Spleen (tissue), 7 donors: ENCODE results near the gene TRERF1.

Experiments
- POLR2A ChIP-seq, 3 donors: fragments of 450-650 bp; IDR thresholded peaks; one replicate each; pipeline ENCODE4 v1.5.1; 2017; ENCODE audit warnings: antibody characterized with exemption in 3 of 3, mild to moderate bottlenecking in 1 of 3
- TF ChIP-seq, protein P1 (sequence below), 11 experiments: fragments of 200-600 bp in 7 of 11; fragments of 450-650 bp in 4 of 11; sonication (generic) in 4 of 11; IDR thresholded peaks in 8 of 11; conservative IDR thresholded peaks in 3 of 11; 1 replicate in 7 of 11; 2 replicates in 4 of 11; pipeline versions ENCODE4 v1.4.0 to v1.8.0; 2016 to 2021; ENCODE audit warnings: antibody characterized with exemption in 11 of 11, inconsistent platforms in 4 of 11, mild to moderate bottlenecking in 1 of 11
- donor health status: DM: no; HTN: no; CAD: no; lungs with moderate emphysema.
- donor health status: DM: no; HTN: no; CAD: no.
- donor health status: DM: no; HTN: no; CAD: no.

DNA sequence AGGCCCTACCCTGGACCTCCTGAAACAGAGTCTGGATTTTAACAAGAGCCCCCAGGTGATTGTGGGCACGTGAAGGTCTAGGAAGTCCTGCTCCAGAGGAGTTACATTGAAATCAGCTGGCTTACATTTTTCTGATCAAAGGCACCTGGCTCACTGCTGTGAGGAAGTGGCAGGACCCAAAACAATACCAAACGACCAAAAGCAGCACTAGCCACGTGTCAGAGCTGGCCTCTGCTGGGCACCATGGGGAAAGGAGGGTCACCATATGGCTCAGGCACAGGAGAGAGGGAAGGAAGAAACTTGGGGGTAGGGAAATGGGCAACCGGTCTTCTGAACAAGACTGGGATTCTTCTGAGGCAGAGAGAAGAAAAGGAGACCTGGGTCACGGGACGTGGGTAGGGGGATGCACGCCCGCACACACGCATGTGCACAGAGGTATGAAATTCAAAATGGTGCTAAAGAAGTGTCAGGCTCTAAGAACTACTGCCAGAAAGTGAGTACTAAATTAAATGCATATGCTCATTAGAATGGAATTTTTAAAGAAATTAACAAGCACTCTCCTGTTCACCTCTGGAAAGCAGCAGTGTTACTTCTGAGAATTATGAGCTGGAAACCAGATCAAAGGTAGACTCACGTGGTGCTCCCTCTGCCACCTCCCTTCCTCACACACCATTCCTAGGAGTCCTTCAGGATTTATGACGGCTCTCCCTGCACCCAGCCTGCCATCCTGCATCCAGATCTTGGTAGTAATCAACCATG is 113.6 kb downstream of the TRERF1 start:
- TF ChIP-seq, protein P1, sequence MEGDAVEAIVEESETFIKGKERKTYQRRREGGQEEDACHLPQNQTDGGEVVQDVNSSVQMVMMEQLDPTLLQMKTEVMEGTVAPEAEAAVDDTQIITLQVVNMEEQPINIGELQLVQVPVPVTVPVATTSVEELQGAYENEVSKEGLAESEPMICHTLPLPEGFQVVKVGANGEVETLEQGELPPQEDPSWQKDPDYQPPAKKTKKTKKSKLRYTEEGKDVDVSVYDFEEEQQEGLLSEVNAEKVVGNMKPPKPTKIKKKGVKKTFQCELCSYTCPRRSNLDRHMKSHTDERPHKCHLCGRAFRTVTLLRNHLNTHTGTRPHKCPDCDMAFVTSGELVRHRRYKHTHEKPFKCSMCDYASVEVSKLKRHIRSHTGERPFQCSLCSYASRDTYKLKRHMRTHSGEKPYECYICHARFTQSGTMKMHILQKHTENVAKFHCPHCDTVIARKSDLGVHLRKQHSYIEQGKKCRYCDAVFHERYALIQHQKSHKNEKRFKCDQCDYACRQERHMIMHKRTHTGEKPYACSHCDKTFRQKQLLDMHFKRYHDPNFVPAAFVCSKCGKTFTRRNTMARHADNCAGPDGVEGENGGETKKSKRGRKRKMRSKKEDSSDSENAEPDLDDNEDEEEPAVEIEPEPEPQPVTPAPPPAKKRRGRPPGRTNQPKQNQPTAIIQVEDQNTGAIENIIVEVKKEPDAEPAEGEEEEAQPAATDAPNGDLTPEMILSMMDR (IDR thresholded peaks at IDR 0.05 in 8 of 11, conservative IDR thresholded peaks at IDR 0.05 in 3 of 11): no peak
- no peak for TF ChIP-seq POLR2A (IDR thresholded peaks at IDR 0.05)
